ENCODE data around the gene ZNF778. TPM values are rescaled to one million over a fixed set of nuclear protein-coding genes. Genes with fewer than 3 reads are reported as not detected.
A peak's percentile ranks its signal among the peaks of the same experiment; 100 is the strongest.
"Not testable (repeated sequence)": the region's sequence is repeated elsewhere in the genome, so short reads cannot be mapped to it uniquely, and the experiment has no call there.

Gene ZNF778
- total RNA-seq, 2 donors from 2014 or later, result 13.0 to 16.3 TPM

- Histone ChIP-seq H3K9me3 (ENCODE audit: control insufficient read depth, low read length) (no peaks in the 10 kb centered on the region), H3K27ac (ENCODE audit: low read depth, low read length) (no peak overlapping the region), H3K4me3 (ENCODE audit: low read length) (no peak overlapping the region), H3K4me1 (ENCODE audit: control insufficient read depth, insufficient read depth, low read length) (no peaks in the 10 kb centered on the region), H3K36me3 (ENCODE audit: control insufficient read depth, insufficient read depth, low read length) (no peaks in the 10 kb centered on the region), H3K27me3 (ENCODE audit: control insufficient read depth, insufficient read depth, low read length, poor library complexity, severe bottlenecking) (peaks cover 35% of the 10 kb centered on the region), H3K9ac (ENCODE audit: extremely low read depth, low read length, poor library complexity, severe bottlenecking) (no peak overlapping the region)
- Mint-ChIP-seq H3K9me3 (no peaks in the 10 kb centered on the region), H3K4me1 (no peaks in the 10 kb centered on the region), H3K4me3 (no peak overlapping the region), H3K27me3 (ENCODE audit: insufficient read depth) (peaks cover 24% of the 10 kb centered on the region), H3K36me3 (ENCODE audit: low read depth) (no peaks in the 10 kb centered on the region), H3K27ac (no peak overlapping the region)
- no peak for DNase-seq
- 0 to 13% methylated on average over 1 to 10 of the region's 19 CpGs for WGBS, 2 experiments (ENCODE audit: insufficient coverage in 1 of 2, insufficient read length in 1 of 2)
- TF ChIP-seq, protein P1, sequence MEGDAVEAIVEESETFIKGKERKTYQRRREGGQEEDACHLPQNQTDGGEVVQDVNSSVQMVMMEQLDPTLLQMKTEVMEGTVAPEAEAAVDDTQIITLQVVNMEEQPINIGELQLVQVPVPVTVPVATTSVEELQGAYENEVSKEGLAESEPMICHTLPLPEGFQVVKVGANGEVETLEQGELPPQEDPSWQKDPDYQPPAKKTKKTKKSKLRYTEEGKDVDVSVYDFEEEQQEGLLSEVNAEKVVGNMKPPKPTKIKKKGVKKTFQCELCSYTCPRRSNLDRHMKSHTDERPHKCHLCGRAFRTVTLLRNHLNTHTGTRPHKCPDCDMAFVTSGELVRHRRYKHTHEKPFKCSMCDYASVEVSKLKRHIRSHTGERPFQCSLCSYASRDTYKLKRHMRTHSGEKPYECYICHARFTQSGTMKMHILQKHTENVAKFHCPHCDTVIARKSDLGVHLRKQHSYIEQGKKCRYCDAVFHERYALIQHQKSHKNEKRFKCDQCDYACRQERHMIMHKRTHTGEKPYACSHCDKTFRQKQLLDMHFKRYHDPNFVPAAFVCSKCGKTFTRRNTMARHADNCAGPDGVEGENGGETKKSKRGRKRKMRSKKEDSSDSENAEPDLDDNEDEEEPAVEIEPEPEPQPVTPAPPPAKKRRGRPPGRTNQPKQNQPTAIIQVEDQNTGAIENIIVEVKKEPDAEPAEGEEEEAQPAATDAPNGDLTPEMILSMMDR (conservative IDR thresholded peaks at IDR 0.05), result no peak
These were observed 25.7 kb upstream of the ZNF778 start for GRCh38 chr16:89191901-89192185.

DNA sequence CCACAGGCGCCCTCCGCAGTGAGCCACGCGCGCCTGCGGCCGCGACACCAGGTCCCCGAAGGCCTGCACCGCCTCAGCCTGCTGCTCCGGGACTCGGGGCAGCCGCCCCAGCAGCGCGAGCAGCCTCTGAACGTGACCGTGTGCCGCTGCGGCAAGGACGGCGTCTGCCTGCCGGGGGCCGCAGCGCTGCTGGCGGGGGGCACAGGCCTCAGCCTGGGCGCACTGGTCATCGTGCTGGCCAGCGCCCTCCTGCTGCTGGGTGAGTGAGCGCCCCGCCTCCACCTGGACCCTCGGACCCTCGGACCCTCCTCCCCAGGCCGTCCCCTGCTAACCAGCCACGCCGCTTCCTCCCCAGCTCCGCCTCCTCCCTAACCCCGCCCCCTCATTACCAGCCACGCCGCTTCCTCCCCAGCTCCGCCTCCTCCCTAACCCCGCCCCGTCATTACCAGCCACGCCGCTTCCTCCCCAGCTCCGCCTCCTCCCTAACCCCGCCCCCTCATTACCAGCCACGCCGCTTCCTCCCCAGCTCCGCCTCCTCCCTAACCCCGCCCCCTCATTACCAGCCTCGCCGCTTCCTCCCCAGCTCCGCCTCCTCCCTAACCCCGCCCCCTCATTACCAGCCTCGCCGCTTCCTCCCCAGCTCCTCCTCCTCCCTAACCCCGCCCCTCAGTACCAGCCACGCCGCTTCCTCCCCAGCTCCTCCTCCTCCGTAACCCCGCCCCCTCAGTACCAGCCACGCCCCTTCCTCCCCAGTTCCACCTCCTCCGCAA, 25.1 kb upstream of the ZNF778 start:
- H3K36me3 Mint-ChIP-seq (ENCODE audit: low read depth); H3K27ac ChIP-seq (ENCODE audit: low read depth, low read length); H3K9ac ChIP-seq (ENCODE audit: extremely low read depth, low read length, poor library complexity, severe bottlenecking); H3K4me3 Mint-ChIP-seq; H3K4me1 ChIP-seq (ENCODE audit: control insufficient read depth, insufficient read depth, low read length); H3K36me3 ChIP-seq (ENCODE audit: control insufficient read depth, insufficient read depth, low read length); H3K27ac Mint-ChIP-seq; H3K9me3 Mint-ChIP-seq; H3K4me1 Mint-ChIP-seq; H3K4me3 ChIP-seq (ENCODE audit: low read length); H3K9me3 ChIP-seq (ENCODE audit: control insufficient read depth, low read length): not testable (repeated sequence)
- H3K27me3 ChIP-seq (ENCODE audit: control insufficient read depth, insufficient read depth, low read length, poor library complexity, severe bottlenecking), result peaks cover 35% of the 10 kb centered on the region
- DNase-seq, result peak; percentile 92
- H3K27me3 Mint-ChIP-seq (ENCODE audit: insufficient read depth), result peaks cover 23% of the 10 kb centered on the region
- 3 to 4% methylated on average over 13 to 63 of the region's 63 CpGs for WGBS, 2 experiments (ENCODE audit: insufficient coverage in 1 of 2, insufficient read length in 1 of 2)

- H3K27me3 Mint-ChIP-seq (ENCODE audit: insufficient read depth), result peaks cover 20% of the 10 kb centered on the region
- Histone ChIP-seq H3K27ac (ENCODE audit: low read depth, low read length) (no peak overlapping the region), H3K36me3 (ENCODE audit: control insufficient read depth, insufficient read depth, low read length) (no peaks in the 10 kb centered on the region), H3K9me3 (ENCODE audit: control insufficient read depth, low read length) (no peaks in the 10 kb centered on the region), H3K4me1 (ENCODE audit: control insufficient read depth, insufficient read depth, low read length) (no peaks in the 10 kb centered on the region), H3K9ac (ENCODE audit: extremely low read depth, low read length, poor library complexity, severe bottlenecking) (no peak overlapping the region), H3K4me3 (ENCODE audit: low read length) (no peak overlapping the region), H3K27me3 (ENCODE audit: control insufficient read depth, insufficient read depth, low read length, poor library complexity, severe bottlenecking) (peaks cover 35% of the 10 kb centered on the region)
- 21 to 53% methylated on average over 8 to 27 of the region's 39 CpGs for WGBS, 2 experiments (ENCODE audit: insufficient coverage in 1 of 2, insufficient read length in 1 of 2)
- H3K4me1 Mint-ChIP-seq, result no peaks in the 10 kb centered on the region
- DNase-seq, result peak; percentile 91
- H3K36me3 Mint-ChIP-seq (ENCODE audit: low read depth), result no peaks in the 10 kb centered on the region
- no peak overlapping the region for H3K27ac Mint-ChIP-seq
- H3K9me3 Mint-ChIP-seq, result no peaks in the 10 kb centered on the region
- TF ChIP-seq, protein P1 (conservative IDR thresholded peaks at IDR 0.05), result no peak
- no peak overlapping the region for H3K4me3 Mint-ChIP-seq
These were observed 24.4 kb upstream of the ZNF778 start for GRCh38 chr16:89192956-89193575.
